K562 (cell line): ENCODE results near the gene MARCKSL1. TPM values are rescaled to one million over a fixed set of nuclear protein-coding genes. Genes with fewer than 3 reads are reported as not detected.

Source experiments
- CHD1 ChIP-seq: fragments of 200-600 bp; sonication (generic); IDR thresholded peaks from one replicate; pipeline ENCODE4 v1.6.1; 2012; ENCODE audit warnings: mild to moderate bottlenecking, moderate library complexity, low read length, inconsistent platforms
- CREM ChIP-seq: IDR thresholded peaks from 2 replicates; pipeline ENCODE4 v1.6.1; 2014; ENCODE audit warnings: antibody characterized with exemption, low read depth
- DIDO1 ChIP-seq: fragments of 450-650 bp; IDR thresholded peaks from 2 replicates; pipeline ENCODE4 v1.6.1; 2016; ENCODE audit warnings: low read depth, missing biosample characterization, missing genetic modification characterization
- GABPA ChIP-seq: fragments of 200-800 bp; sonication (Bioruptor generic); conservative IDR thresholded peaks from 2 replicates; pipeline ENCODE4 v1.6.1; 2016; ENCODE audit warnings: low read depth, missing genetic modification characterization, missing compliant biosample characterization
- HDAC8 ChIP-seq: fragments of 450-650 bp; IDR thresholded peaks from 2 replicates; pipeline ENCODE4 v1.6.1; 2016; ENCODE audit warnings: mild to moderate bottlenecking, missing genetic modification characterization, moderate library complexity, missing compliant biosample characterization
- JUNB ChIP-seq: fragments of 450-650 bp; formaldehyde crosslinking; conservative IDR thresholded peaks from 2 replicates; pipeline ENCODE4 v1.4.0; 2020; ENCODE audit warnings: mild to moderate bottlenecking
- NR3C1 ChIP-seq: sonication (generic); formaldehyde crosslinking; IDR thresholded peaks from 2 replicates; pipeline ENCODE4 v1.8.1; 2022; ENCODE audit warnings: missing genetic modification reagents
- RBM22 ChIP-seq: fragments of 200-400 bp; formaldehyde crosslinking; IDR thresholded peaks from 2 replicates; pipeline ENCODE4 v1.6.1; 2018; ENCODE audit warnings: low read length, low read depth; ENCODE audit not compliant: poor library complexity, severe bottlenecking
- RFX5 ChIP-seq: IDR thresholded peaks from 2 replicates; pipeline ENCODE4 v1.6.1; 2011; ENCODE audit warnings: low read depth, mild to moderate bottlenecking, improper control_type of control experiment, low read length
- SAP30 ChIP-seq: fragments of 200-600 bp; sonication (generic); IDR thresholded peaks from 2 replicates; pipeline ENCODE4 v1.6.1; 2012; ENCODE audit warnings: borderline replicate concordance, low read depth, mild to moderate bottlenecking, moderate library complexity, low read length, control low read depth, inconsistent platforms; ENCODE audit not compliant: insufficient read depth, poor library complexity, severe bottlenecking
- SOX6 ChIP-seq: fragments of 450-650 bp; IDR thresholded peaks from 2 replicates; pipeline ENCODE4 v1.6.1; 2014; ENCODE audit warnings: mild to moderate bottlenecking
- TBL1XR1 ChIP-seq, 2 experiments: IDR thresholded peaks; 2 replicates each; pipeline ENCODE4 v1.6.1; 2012; ENCODE audit warnings: improper control_type of control experiment in 2 of 2, low read length in 2 of 2, mild to moderate bottlenecking in 1 of 2
- ZNF134 ChIP-seq: fragments of 250-450 bp; sonication (Bioruptor Pico); conservative IDR thresholded peaks from 2 replicates; pipeline ENCODE4 v1.4.0; 2020
- ZNF282 ChIP-seq: sonication (generic); formaldehyde crosslinking; IDR thresholded peaks from 2 replicates; pipeline ENCODE4 v1.8.1; 2023; ENCODE audit warnings: missing genetic modification reagents
- ZNF436 ChIP-seq: fragments of 250-450, 450-650 bp; sonication (Bioruptor Pico); formaldehyde crosslinking; IDR thresholded peaks from 2 replicates; pipeline ENCODE4 v1.7.0; 2020; ENCODE audit warnings: mild to moderate bottlenecking
- ZNF57 ChIP-seq: fragments of 450-650 bp; formaldehyde crosslinking; IDR thresholded peaks from 2 replicates; pipeline ENCODE4 v1.4.0; 2020; ENCODE audit warnings: mild to moderate bottlenecking, moderate library complexity
- polyA plus RNA-seq, 8 experiments: library from polyadenylated mRNA; depleted of rRNA in 4 of 8; stranded (reverse) in 5 of 8; unstranded in 3 of 8; fragments of >200 nt; fragmentation: Nextera tagmentation in 2 of 8; fragmentation: Illumina TruSeq in 1 of 8; extraction: Ambion mirVana in 2 of 8; extraction: Trizol in 1 of 8; gene quantifications; 2 replicates each; pipeline versions ENCODE4 v1.2.1 to v1.2.3, GENCODE V29; 2011 to 2014; ENCODE audit warnings: inconsistent platforms in 1 of 8, missing spikeins in 1 of 8
- total RNA-seq, 7 experiments: library from RNA; depleted of rRNA in 6 of 7; stranded (reverse); fragments of >200 nt in 6 of 7; fragmentation: Illumina TruSeq in 2 of 7; extraction: Trizol in 2 of 7; gene quantifications; 2 replicates each; pipeline versions ENCODE4 v1.2.1 to v1.2.3, GENCODE V29; 2011 to 2021; ENCODE audit warnings: low replicate concordance in 1 of 7
- TF ChIP-seq, protein P1 (sequence below), 2 experiments: IDR thresholded peaks; 2 replicates each; pipeline ENCODE4 v1.6.1; 2012; ENCODE audit warnings: improper control_type of control experiment in 2 of 2, low read depth in 2 of 2, low read length in 2 of 2, borderline replicate concordance in 1 of 2
- TF ChIP-seq, protein P2 (sequence below): fragments of 200-400 bp; formaldehyde crosslinking; IDR thresholded peaks from 2 replicates; pipeline ENCODE4 v1.6.1; 2017; ENCODE audit warnings: mild to moderate bottlenecking, low read depth, low read length, moderate library complexity
- TF ChIP-seq, protein P3 (sequence below), 3 experiments: fragments of 200-800 bp in 1 of 3; fragments of 250-450 bp in 1 of 3; fragments of 450-650 bp in 1 of 3; sonication (Bioruptor Pico) in 1 of 3; sonication (Bioruptor generic) in 1 of 3; formaldehyde crosslinking in 1 of 3; IDR thresholded peaks; 2 replicates each; pipeline versions ENCODE4 v1.6.1 to v1.8.0; 2016 to 2022; ENCODE audit warnings: mild to moderate bottlenecking in 2 of 3, missing genetic modification characterization in 2 of 3, missing compliant biosample characterization in 1 of 3, moderate library complexity in 1 of 3
- TF ChIP-seq, protein P4 (sequence below): fragments of 450-650 bp; IDR thresholded peaks from 2 replicates; pipeline ENCODE4 v1.6.1; 2016

MARCKSL1 gene
- total and polyA plus RNA-seq, 9 of the 15 experiments (the other 6 are each of a cell fraction or from before 2014, with no cell fraction given): 14.7 to 325 (median 155) TPM

DNA sequence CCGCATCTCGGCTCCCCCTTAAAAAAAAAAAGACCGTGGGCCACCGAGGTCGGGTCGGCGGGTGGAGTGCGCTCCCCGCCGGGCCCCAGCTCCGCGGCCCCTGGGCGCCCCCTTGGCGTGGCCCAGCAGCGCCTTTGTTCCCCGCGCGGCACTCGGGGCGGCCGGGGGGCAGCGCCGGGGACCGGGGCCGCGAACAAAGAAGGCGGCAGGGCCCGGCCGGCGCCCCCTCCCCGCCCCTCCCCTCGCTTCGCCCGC lies 571 bp downstream of the MARCKSL1 start (continued):
- TF ChIP-seq, protein P1, sequence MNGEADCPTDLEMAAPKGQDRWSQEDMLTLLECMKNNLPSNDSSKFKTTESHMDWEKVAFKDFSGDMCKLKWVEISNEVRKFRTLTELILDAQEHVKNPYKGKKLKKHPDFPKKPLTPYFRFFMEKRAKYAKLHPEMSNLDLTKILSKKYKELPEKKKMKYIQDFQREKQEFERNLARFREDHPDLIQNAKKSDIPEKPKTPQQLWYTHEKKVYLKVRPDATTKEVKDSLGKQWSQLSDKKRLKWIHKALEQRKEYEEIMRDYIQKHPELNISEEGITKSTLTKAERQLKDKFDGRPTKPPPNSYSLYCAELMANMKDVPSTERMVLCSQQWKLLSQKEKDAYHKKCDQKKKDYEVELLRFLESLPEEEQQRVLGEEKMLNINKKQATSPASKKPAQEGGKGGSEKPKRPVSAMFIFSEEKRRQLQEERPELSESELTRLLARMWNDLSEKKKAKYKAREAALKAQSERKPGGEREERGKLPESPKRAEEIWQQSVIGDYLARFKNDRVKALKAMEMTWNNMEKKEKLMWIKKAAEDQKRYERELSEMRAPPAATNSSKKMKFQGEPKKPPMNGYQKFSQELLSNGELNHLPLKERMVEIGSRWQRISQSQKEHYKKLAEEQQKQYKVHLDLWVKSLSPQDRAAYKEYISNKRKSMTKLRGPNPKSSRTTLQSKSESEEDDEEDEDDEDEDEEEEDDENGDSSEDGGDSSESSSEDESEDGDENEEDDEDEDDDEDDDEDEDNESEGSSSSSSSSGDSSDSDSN (IDR thresholded peaks at IDR 0.05; ENCODE audit: borderline replicate concordance in 1 of 2, low read depth in 2 of 2, low read length in 2 of 2): no peak
- TF ChIP-seq, protein P2, sequence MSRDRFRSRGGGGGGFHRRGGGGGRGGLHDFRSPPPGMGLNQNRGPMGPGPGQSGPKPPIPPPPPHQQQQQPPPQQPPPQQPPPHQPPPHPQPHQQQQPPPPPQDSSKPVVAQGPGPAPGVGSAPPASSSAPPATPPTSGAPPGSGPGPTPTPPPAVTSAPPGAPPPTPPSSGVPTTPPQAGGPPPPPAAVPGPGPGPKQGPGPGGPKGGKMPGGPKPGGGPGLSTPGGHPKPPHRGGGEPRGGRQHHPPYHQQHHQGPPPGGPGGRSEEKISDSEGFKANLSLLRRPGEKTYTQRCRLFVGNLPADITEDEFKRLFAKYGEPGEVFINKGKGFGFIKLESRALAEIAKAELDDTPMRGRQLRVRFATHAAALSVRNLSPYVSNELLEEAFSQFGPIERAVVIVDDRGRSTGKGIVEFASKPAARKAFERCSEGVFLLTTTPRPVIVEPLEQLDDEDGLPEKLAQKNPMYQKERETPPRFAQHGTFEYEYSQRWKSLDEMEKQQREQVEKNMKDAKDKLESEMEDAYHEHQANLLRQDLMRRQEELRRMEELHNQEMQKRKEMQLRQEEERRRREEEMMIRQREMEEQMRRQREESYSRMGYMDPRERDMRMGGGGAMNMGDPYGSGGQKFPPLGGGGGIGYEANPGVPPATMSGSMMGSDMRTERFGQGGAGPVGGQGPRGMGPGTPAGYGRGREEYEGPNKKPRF: no peak
- TF ChIP-seq NR3C1 (peak; percentile 20; the same call in 1 of the 2 replicates), ZNF134 (no peak), SOX6 (no peak), ZNF436 (CRISPR knock-in tag) (no peak), JUNB (CRISPR knock-in tag) (no peak), DIDO1 (tag) (no peak), CREM (no peak), ZNF57 (CRISPR knock-in tag) (no peak), SAP30 (peak; percentile 23), HDAC8 (tag) (no peak), CHD1 (peak; percentile 10), ZNF282 (CRISPR knock-in tag) (no peak), TBL1XR1 (IDR thresholded peaks at IDR 0.05; ENCODE audit: low read length in 2 of 2) (0 out of 4 replicates have a peak, but pooled peaks of 1 of the 2 experiments have one; percentile 8), RFX5 (no peak), RBM22 (peak; percentile 27), GABPA (0 out of 2 replicates have a peak, but pooled peaks have one; percentile 9)
- TF ChIP-seq, protein P3, sequence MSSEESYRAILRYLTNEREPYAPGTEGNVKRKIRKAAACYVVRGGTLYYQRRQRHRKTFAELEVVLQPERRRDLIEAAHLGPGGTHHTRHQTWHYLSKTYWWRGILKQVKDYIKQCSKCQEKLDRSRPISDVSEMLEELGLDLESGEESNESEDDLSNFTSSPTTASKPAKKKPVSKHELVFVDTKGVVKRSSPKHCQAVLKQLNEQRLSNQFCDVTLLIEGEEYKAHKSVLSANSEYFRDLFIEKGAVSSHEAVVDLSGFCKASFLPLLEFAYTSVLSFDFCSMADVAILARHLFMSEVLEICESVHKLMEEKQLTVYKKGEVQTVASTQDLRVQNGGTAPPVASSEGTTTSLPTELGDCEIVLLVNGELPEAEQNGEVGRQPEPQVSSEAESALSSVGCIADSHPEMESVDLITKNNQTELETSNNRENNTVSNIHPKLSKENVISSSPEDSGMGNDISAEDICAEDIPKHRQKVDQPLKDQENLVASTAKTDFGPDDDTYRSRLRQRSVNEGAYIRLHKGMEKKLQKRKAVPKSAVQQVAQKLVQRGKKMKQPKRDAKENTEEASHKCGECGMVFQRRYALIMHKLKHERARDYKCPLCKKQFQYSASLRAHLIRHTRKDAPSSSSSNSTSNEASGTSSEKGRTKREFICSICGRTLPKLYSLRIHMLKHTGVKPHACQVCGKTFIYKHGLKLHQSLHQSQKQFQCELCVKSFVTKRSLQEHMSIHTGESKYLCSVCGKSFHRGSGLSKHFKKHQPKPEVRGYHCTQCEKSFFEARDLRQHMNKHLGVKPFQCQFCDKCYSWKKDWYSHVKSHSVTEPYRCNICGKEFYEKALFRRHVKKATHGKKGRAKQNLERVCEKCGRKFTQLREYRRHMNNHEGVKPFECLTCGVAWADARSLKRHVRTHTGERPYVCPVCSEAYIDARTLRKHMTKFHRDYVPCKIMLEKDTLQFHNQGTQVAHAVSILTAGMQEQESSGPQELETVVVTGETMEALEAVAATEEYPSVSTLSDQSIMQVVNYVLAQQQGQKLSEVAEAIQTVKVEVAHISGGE (CRISPR knock-in tag; IDR thresholded peaks at IDR 0.05): peak in 1 of 3 experiments; percentile 33; a peak in 1 of 6 replicates
- TF ChIP-seq, protein P4, sequence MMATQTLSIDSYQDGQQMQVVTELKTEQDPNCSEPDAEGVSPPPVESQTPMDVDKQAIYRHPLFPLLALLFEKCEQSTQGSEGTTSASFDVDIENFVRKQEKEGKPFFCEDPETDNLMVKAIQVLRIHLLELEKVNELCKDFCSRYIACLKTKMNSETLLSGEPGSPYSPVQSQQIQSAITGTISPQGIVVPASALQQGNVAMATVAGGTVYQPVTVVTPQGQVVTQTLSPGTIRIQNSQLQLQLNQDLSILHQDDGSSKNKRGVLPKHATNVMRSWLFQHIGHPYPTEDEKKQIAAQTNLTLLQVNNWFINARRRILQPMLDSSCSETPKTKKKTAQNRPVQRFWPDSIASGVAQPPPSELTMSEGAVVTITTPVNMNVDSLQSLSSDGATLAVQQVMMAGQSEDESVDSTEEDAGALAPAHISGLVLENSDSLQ: no peak
